A673 (cell line): ENCODE data around the gene ATE1. TPM values are rescaled to one million over a fixed set of nuclear protein-coding genes. Genes with fewer than 3 reads are reported as not detected.

Experiments used
- BruUV-seq: library from RNA; stranded (reverse); fragments of 400-500 nt; replicated peaks from 2 replicates; lab custom pipeline; 2021; lab: Mats Ljungman, UMichigan
- CTCF ChIA-PET: fragments of 300-600 bp; sonication (Branson Sonifier 250); formaldehyde crosslinking; loops from one replicate; lab custom pipeline; 2022; ENCODE audit warnings: antibody characterized with exemption; lab: Charles Lee
- POLR2A ChIA-PET: fragments of 300-600 bp; sonication (Branson Sonifier 250); formaldehyde crosslinking; loops from one replicate; lab custom pipeline; 2022; ENCODE audit warnings: antibody characterized with exemption; ENCODE audit not compliant: low non-redundant PET; lab: Charles Lee
- DNase-seq: peaks from one replicate; pipeline ENCODE4 v3.0.0-alpha.2; 2015; ENCODE audit warnings: low spot score
- H3K27ac ChIP-seq: fragments of 200-600 bp; sonication (generic); 2 replicates; pipeline ENCODE4 v1.5.1; 2016; ENCODE audit warnings: mixed run types, low read depth, mild to moderate bottlenecking, mixed read lengths, antibody characterized with exemption, low read length; ENCODE audit not compliant: poor library complexity, severe bottlenecking
- H3K27me3 ChIP-seq: fragments of 200-600 bp; sonication (generic); replicated peaks from 2 replicates; pipeline ENCODE4 v1.6.1; 2017; ENCODE audit warnings: mixed run types, low read depth, mild to moderate bottlenecking, mixed read lengths, antibody characterized with exemption, low read length; ENCODE audit not compliant: insufficient read depth, poor library complexity
- H3K36me3 ChIP-seq: fragments of 200-600 bp; sonication (generic); 2 replicates; pipeline ENCODE4 v1.6.1; 2016; ENCODE audit warnings: mixed run types, mild to moderate bottlenecking, mixed read lengths, antibody characterized with exemption, low read length; ENCODE audit not compliant: insufficient read depth, poor library complexity, severe bottlenecking
- H3K4me1 ChIP-seq: fragments of 200-600 bp; sonication (generic); 2 replicates; pipeline ENCODE4 v1.6.1; 2017; ENCODE audit warnings: mixed run types, mild to moderate bottlenecking, mixed read lengths, antibody characterized with exemption, low read length; ENCODE audit not compliant: insufficient read depth, poor library complexity, severe bottlenecking
- H3K4me3 ChIP-seq: fragments of 200-600 bp; sonication (generic); 2 replicates; pipeline ENCODE4 v1.5.1; 2016; ENCODE audit warnings: low read depth, mixed run types, mild to moderate bottlenecking, mixed read lengths, low read length; ENCODE audit not compliant: poor library complexity, severe bottlenecking
- H3K9me3 ChIP-seq: fragments of 200-600 bp; sonication (generic); 2 replicates; pipeline ENCODE4 v1.6.1; 2016; ENCODE audit warnings: mixed run types, low read depth, mild to moderate bottlenecking, mixed read lengths, antibody characterized with exemption, low read length; ENCODE audit not compliant: poor library complexity, severe bottlenecking
- CTCF ChIP-seq: fragments of 300-800, 200-600 bp; sonication (generic); conservative IDR thresholded peaks from 2 replicates; pipeline ENCODE4 v1.5.1; 2017; ENCODE audit warnings: low read depth, mild to moderate bottlenecking, antibody characterized with exemption, low read length, moderate library complexity, mixed read lengths
- EZH2 ChIP-seq: fragments of 200-600 bp; sonication (generic); IDR thresholded peaks from 2 replicates; pipeline ENCODE4 v1.6.1; 2017; ENCODE audit warnings: borderline replicate concordance, low read depth, mild to moderate bottlenecking, mixed read lengths, antibody characterized with exemption, low read length; ENCODE audit not compliant: poor library complexity, severe bottlenecking
- intact Hi-C: fragments of 100-400 bp; cut with micrococcal nuclease; formaldehyde crosslinking; loops from one replicate; pipeline ENCODE4 v1.10.0; 2022; ENCODE audit not compliant: unreplicated experiment
- total RNA-seq: library from RNA; stranded (reverse); gene quantifications from 2 replicates; pipeline ENCODE4 v1.2.3, GENCODE V29; 2021

ATE1 gene
- total RNA-seq, 1 experiment from 2014 or later = 27.0 TPM

- no peaks in the 10 kb centered on the region for H3K9me3 ChIP-seq
- no peak overlapping the region for H3K27ac ChIP-seq
- DNase-seq = no peak
- no peak for TF ChIP-seq CTCF
- TF ChIP-seq EZH2 = no peak
- ChIA-PET POLR2A (no interaction called here), CTCF (interaction anchor here (0.7 kb wide), 1 partner anchor 243 kb away, joined by 4 read pairs; no protein-coding TSS in a partner anchor)
- no peak overlapping the region for H3K4me3 ChIP-seq
- H3K4me1 ChIP-seq = no peaks in the 10 kb centered on the region
- intact Hi-C loops = no loop called here
- no peaks in the 10 kb centered on the region for H3K27me3 ChIP-seq
- BruUV-seq = no TSS peak
- peaks cover 6% of the 10 kb centered on the region for H3K36me3 ChIP-seq
Measured at GRCh38 chr10:121904888-121905287, 22.9 kb downstream of the ATE1 start.

DNA sequence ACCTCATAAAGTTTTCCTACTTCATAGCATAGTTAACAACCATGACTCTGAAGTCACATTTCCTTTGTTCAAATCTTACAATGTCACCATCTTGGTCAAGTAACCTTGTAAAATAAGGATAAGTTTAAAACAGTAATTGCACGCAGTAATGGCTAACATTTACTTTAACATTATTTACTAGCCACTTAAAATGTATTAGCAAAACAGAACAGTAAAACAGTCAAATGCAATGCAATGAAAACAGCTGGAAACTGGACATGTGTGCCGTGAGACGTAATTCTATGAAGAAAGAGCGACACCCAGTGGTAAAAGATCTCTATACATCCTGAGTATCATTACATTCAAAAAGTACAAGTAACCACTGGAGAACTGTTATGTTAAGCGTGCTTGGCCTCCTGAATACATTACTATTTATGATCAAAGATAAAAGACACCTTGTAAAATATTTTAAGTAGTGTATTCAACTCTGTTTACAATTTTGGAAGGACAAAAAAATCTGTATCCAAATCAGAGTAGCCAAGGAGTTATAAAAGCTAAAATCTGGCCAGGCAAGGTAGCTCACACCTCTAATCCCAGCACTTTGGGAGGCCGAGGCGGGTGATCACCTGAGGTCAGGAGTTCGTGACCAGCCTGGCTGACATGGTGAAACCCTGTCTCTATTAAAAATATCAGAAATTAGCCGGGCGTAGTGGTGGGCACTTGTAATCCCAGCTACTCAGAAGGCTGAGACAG, 27.2 kb downstream of the ATE1 start:
- peaks cover 15% of the 10 kb centered on the region for H3K36me3 ChIP-seq
- no TSS peak for BruUV-seq
- intact Hi-C loops = loop anchor here (2.0 kb wide), 1 partner anchor 960 kb away; no protein-coding TSS in a partner anchor
- ChIA-PET CTCF (interaction anchor here (0.6 to 0.7 kb wide), 3 partner anchors 113 to 1687 kb away, joined by 3 read pairs; no protein-coding TSS in a partner anchor), POLR2A (no interaction called here)
- H3K27me3 ChIP-seq = no peaks in the 10 kb centered on the region
- TF ChIP-seq CTCF = peak; percentile 78
- TF ChIP-seq EZH2 = no peak
- no peak overlapping the region for H3K27ac ChIP-seq
- H3K4me1 ChIP-seq = no peaks in the 10 kb centered on the region
- DNase-seq = peak; percentile 85
- no peaks in the 10 kb centered on the region for H3K9me3 ChIP-seq
- no peak overlapping the region for H3K4me3 ChIP-seq

GRCh38 chr10:121899727-121900126, 28.1 kb downstream of the ATE1 start:
- BruUV-seq = no TSS peak
- DNase-seq = no peak
- no peaks in the 10 kb centered on the region for H3K27me3 ChIP-seq
- H3K9me3 ChIP-seq = no peaks in the 10 kb centered on the region
- CTCF ChIA-PET = no interaction called here
- POLR2A ChIA-PET = no interaction called here
- H3K27ac ChIP-seq = no peak overlapping the region
- H3K4me1 ChIP-seq = no peaks in the 10 kb centered on the region
- intact Hi-C loops = loop anchor here (2.0 kb wide), 1 partner anchor 959 kb away; no protein-coding TSS in a partner anchor
- no peak overlapping the region for H3K4me3 ChIP-seq
- peaks cover 15% of the 10 kb centered on the region for H3K36me3 ChIP-seq
- TF ChIP-seq CTCF = no peak
- no peak for TF ChIP-seq EZH2
